IPS-15b (cell line): ENCODE data around the gene SLC38A3.
"Not testable (repeated sequence)": the region's sequence is repeated elsewhere in the genome, so short reads cannot be mapped to it uniquely, and the experiment has no call there.

ENCODE experiments used
- H3K27me3 ChIP-seq: one replicate; pipeline ENCODE4 v1.6.1; 2013; ENCODE audit warnings: low read length; ENCODE audit not compliant: control insufficient read depth, insufficient read depth
- H3K36me3 ChIP-seq: one replicate; pipeline ENCODE4 v1.6.1; 2013; ENCODE audit warnings: low read length; ENCODE audit not compliant: control insufficient read depth, insufficient read depth
- H3K4me1 ChIP-seq: one replicate; pipeline ENCODE4 v1.6.1; 2013; ENCODE audit warnings: mild to moderate bottlenecking, low read length; ENCODE audit not compliant: control insufficient read depth, insufficient read depth
- H3K4me3 ChIP-seq: one replicate; pipeline ENCODE4 v1.5.1; 2013; ENCODE audit warnings: low read depth, low read length
- H3K9ac ChIP-seq: one replicate; pipeline ENCODE4 v1.6.1; 2013; ENCODE audit warnings: low read depth, mild to moderate bottlenecking, low read length
- H3K9me3 ChIP-seq: one replicate; pipeline ENCODE4 v1.6.1; 2013; ENCODE audit warnings: mild to moderate bottlenecking, low read length; ENCODE audit not compliant: control insufficient read depth, insufficient read depth

The SLC38A3 gene

GRCh38 chr3:50262200-50262599 lies 57.1 kb downstream of the SLC38A3 start:
- H3K9ac ChIP-seq, H3K9me3 ChIP-seq, H3K4me3 ChIP-seq, H3K27me3 ChIP-seq: not testable (repeated sequence)
- Histone ChIP-seq H3K36me3 (peaks cover 14% of the 10 kb centered on the region), H3K4me1 (peaks cover 12% of the 10 kb centered on the region)

GRCh38 chr3:50262778-50263177 lies 57.7 kb downstream of the SLC38A3 start:
- no peak overlapping the region for H3K9ac ChIP-seq
- H3K27me3 ChIP-seq: no peaks in the 10 kb centered on the region
- H3K4me1 ChIP-seq: peaks cover 15% of the 10 kb centered on the region
- H3K4me3 ChIP-seq: no peak overlapping the region
- H3K36me3 ChIP-seq: peaks cover 9% of the 10 kb centered on the region
- no peaks in the 10 kb centered on the region for H3K9me3 ChIP-seq

GRCh38 chr3:50263478-50264382 lies 58.7 kb downstream of the SLC38A3 start:
- peak overlapping the region; percentile 81 for H3K9ac ChIP-seq
- H3K36me3 ChIP-seq: no peaks in the 10 kb centered on the region
- no peaks in the 10 kb centered on the region for H3K9me3 ChIP-seq
- peak overlapping the region; percentile 22 for H3K4me3 ChIP-seq
- no peaks in the 10 kb centered on the region for H3K27me3 ChIP-seq
- peaks cover 20% of the 10 kb centered on the region for H3K4me1 ChIP-seq

GRCh38 chr3:50264383-50264963 lies 59.4 kb downstream of the SLC38A3 start:
- peak overlapping the region; percentile 81 for H3K9ac ChIP-seq
- no peaks in the 10 kb centered on the region for H3K27me3 ChIP-seq
- peak overlapping the region; percentile 22 for H3K4me3 ChIP-seq
- H3K4me1 ChIP-seq: peaks cover 24% of the 10 kb centered on the region
- H3K36me3 ChIP-seq: no peaks in the 10 kb centered on the region
- no peaks in the 10 kb centered on the region for H3K9me3 ChIP-seq

- Histone ChIP-seq H3K27me3 (no peaks in the 10 kb centered on the region), H3K9ac (peak overlapping the region; percentile 47), H3K4me3 (peak overlapping the region; percentile 22), H3K4me1 (peaks cover 26% of the 10 kb centered on the region), H3K9me3 (no peaks in the 10 kb centered on the region), H3K36me3 (no peaks in the 10 kb centered on the region)
Measured at GRCh38 chr3:50264964-50265485, 60.0 kb downstream of the SLC38A3 start.

GRCh38 chr3:50265571-50265970 lies 60.5 kb downstream of the SLC38A3 start:
- H3K9me3 ChIP-seq: no peaks in the 10 kb centered on the region
- no peak overlapping the region for H3K9ac ChIP-seq
- no peaks in the 10 kb centered on the region for H3K36me3 ChIP-seq
- H3K4me3 ChIP-seq: no peak overlapping the region
- no peaks in the 10 kb centered on the region for H3K27me3 ChIP-seq
- peaks cover 26% of the 10 kb centered on the region for H3K4me1 ChIP-seq

GRCh38 chr3:50266017-50266416 lies 60.9 kb downstream of the SLC38A3 start:
- Histone ChIP-seq H3K27me3 (no peaks in the 10 kb centered on the region), H3K4me3 (no peak overlapping the region), H3K9me3 (no peaks in the 10 kb centered on the region), H3K4me1 (peaks cover 26% of the 10 kb centered on the region), H3K36me3 (peaks cover 4% of the 10 kb centered on the region), H3K9ac (no peak overlapping the region)

GRCh38 chr3:50266836-50267235 lies 61.8 kb downstream of the SLC38A3 start:
- H3K4me3 ChIP-seq: peak overlapping the region; percentile 8
- peaks cover 4% of the 10 kb centered on the region for H3K36me3 ChIP-seq
- no peaks in the 10 kb centered on the region for H3K9me3 ChIP-seq
- H3K9ac ChIP-seq: peak overlapping the region; percentile 12
- no peaks in the 10 kb centered on the region for H3K27me3 ChIP-seq
- peaks cover 26% of the 10 kb centered on the region for H3K4me1 ChIP-seq

GRCh38 chr3:50267280-50267913 lies 62.3 kb downstream of the SLC38A3 start:
- Histone ChIP-seq H3K27me3 (no peaks in the 10 kb centered on the region), H3K4me3 (peak overlapping the region; percentile 18), H3K36me3 (peaks cover 4% of the 10 kb centered on the region), H3K9me3 (no peaks in the 10 kb centered on the region), H3K9ac (peak overlapping the region; percentile 12), H3K4me1 (peaks cover 26% of the 10 kb centered on the region)

- no peak overlapping the region for H3K4me3 ChIP-seq
- H3K9me3 ChIP-seq: no peaks in the 10 kb centered on the region
- no peak overlapping the region for H3K9ac ChIP-seq
- H3K36me3 ChIP-seq: peaks cover 4% of the 10 kb centered on the region
- peaks cover 4% of the 10 kb centered on the region for H3K27me3 ChIP-seq
- peaks cover 26% of the 10 kb centered on the region for H3K4me1 ChIP-seq
Measured at GRCh38 chr3:50268276-50268675, 63.2 kb downstream of the SLC38A3 start.

GRCh38 chr3:50268703-50269451 lies 63.8 kb downstream of the SLC38A3 start, which contains the start of gene SEMA3B:
Gene SEMA3B (plus strand): TSS chr3:50269147. CDS start chr3:50269241, 94 bp downstream.
- H3K9me3 ChIP-seq: no peaks in the 10 kb centered on the region
- H3K4me3 ChIP-seq: peak within 1 kb of the TSS; percentile 18
- H3K9ac ChIP-seq: peak within 1 kb of the TSS; percentile 16
- peaks cover 22% of the 10 kb centered on the region for H3K4me1 ChIP-seq
- H3K27me3 ChIP-seq: peaks cover 10% of the 10 kb centered on the region
- peaks cover 4% of the 10 kb centered on the region for H3K36me3 ChIP-seq
